H9 (cell line): ENCODE data around the gene ZP1. TPM values are rescaled to one million over a fixed set of nuclear protein-coding genes. Genes with fewer than 3 reads are reported as not detected.

Source experiments
- DNase-seq: peaks from one replicate; pipeline ENCODE4 v3.0.0-alpha.2; 2017
- H2AFZ ChIP-seq: one replicate; pipeline ENCODE4 v1.6.1; 2013; ENCODE audit warnings: mild to moderate bottlenecking, low read length, control low read depth, moderate library complexity
- H2AK5ac ChIP-seq: 2 replicates; pipeline ENCODE4 v1.6.1; 2013; ENCODE audit warnings: low read length, control low read depth, mixed read lengths; ENCODE audit not compliant: insufficient read length
- H2BK120ac ChIP-seq: one replicate; pipeline ENCODE4 v1.6.1; 2013; ENCODE audit warnings: low read depth, mild to moderate bottlenecking, low read length, control low read depth, inconsistent platforms; ENCODE audit not compliant: poor library complexity, severe bottlenecking
- H2BK12ac ChIP-seq: 2 replicates; pipeline ENCODE4 v1.6.1; 2013; ENCODE audit warnings: low read length, control low read depth, mixed read lengths, low read depth; ENCODE audit not compliant: insufficient read length
- H2BK15ac ChIP-seq: 2 replicates; pipeline ENCODE4 v1.6.1; 2013; ENCODE audit warnings: low read depth, low read length, control low read depth
- H2BK20ac ChIP-seq: one replicate; pipeline ENCODE4 v1.6.1; 2013; ENCODE audit warnings: low read depth, mild to moderate bottlenecking, low read length, control low read depth, inconsistent platforms; ENCODE audit not compliant: poor library complexity, severe bottlenecking
- H2BK5ac ChIP-seq: 2 replicates; pipeline ENCODE4 v1.6.1; 2013; ENCODE audit warnings: low read length, control low read depth, mixed read lengths; ENCODE audit not compliant: insufficient read length
- H3K14ac ChIP-seq: 2 replicates; pipeline ENCODE4 v1.6.1; 2013; ENCODE audit warnings: low read length, control low read depth; ENCODE audit not compliant: insufficient read depth
- H3K18ac ChIP-seq: 2 replicates; pipeline ENCODE4 v1.6.1; 2013; ENCODE audit warnings: low read depth, mild to moderate bottlenecking, mixed read lengths, low read length, control low read depth; ENCODE audit not compliant: insufficient read length
- H3K23ac ChIP-seq: 2 replicates; pipeline ENCODE4 v1.6.1; 2013; ENCODE audit warnings: low read length, control low read depth, mixed read lengths, low read depth; ENCODE audit not compliant: insufficient read length
- H3K23me2 ChIP-seq: 2 replicates; pipeline ENCODE4 v1.6.1; 2013; ENCODE audit warnings: low read depth, mild to moderate bottlenecking, mixed read lengths, low read length, control low read depth; ENCODE audit not compliant: insufficient read length, poor library complexity, severe bottlenecking
- H3K27ac ChIP-seq: 2 replicates; pipeline ENCODE4 v1.5.1; 2013; ENCODE audit warnings: low read length, control low read depth, mixed read lengths, low read depth; ENCODE audit not compliant: insufficient read length
- H3K27me3 ChIP-seq: 2 replicates; pipeline ENCODE4 v1.6.1; 2013; ENCODE audit warnings: low read length, control low read depth, inconsistent platforms; ENCODE audit not compliant: insufficient read depth
- H3K4ac ChIP-seq: 2 replicates; pipeline ENCODE4 v1.6.1; 2013; ENCODE audit warnings: low read depth, mild to moderate bottlenecking, control low read depth, inconsistent platforms, low read length, moderate library complexity
- H3K4me1 ChIP-seq: 2 replicates; pipeline ENCODE4 v1.6.1; 2013; ENCODE audit warnings: low read length, control low read depth, inconsistent platforms; ENCODE audit not compliant: insufficient read depth
- H3K4me2 ChIP-seq: 2 replicates; pipeline ENCODE4 v1.6.1; 2013; ENCODE audit warnings: low read length, control low read depth, mixed read lengths; ENCODE audit not compliant: insufficient read length, insufficient read depth
- H3K56ac ChIP-seq: 2 replicates; pipeline ENCODE4 v1.6.1; 2013; ENCODE audit warnings: low read depth, mild to moderate bottlenecking, mixed read lengths, low read length, control low read depth; ENCODE audit not compliant: insufficient read length
- H3K79me1 ChIP-seq: 2 replicates; pipeline ENCODE4 v1.6.1; 2013; ENCODE audit warnings: low read depth, mild to moderate bottlenecking, moderate library complexity, low read length, control low read depth, inconsistent platforms; ENCODE audit not compliant: insufficient read depth, poor library complexity, severe bottlenecking
- H3K79me2 ChIP-seq: 2 replicates; pipeline ENCODE4 v1.6.1; 2013; ENCODE audit warnings: low read length, control low read depth, inconsistent platforms; ENCODE audit not compliant: insufficient read depth
- H3K9ac ChIP-seq: 2 replicates; pipeline ENCODE4 v1.6.1; 2013; ENCODE audit warnings: low read length, control low read depth, mixed read lengths; ENCODE audit not compliant: insufficient read length; ENCODE audit errors: extremely low read depth
- H3K9me3 ChIP-seq: one replicate; pipeline ENCODE4 v1.6.1; 2013; ENCODE audit warnings: low read depth, low read length, inconsistent platforms; ENCODE audit not compliant: control insufficient read depth
- H3T11ph ChIP-seq: one replicate; pipeline ENCODE4 v1.6.1; 2013; ENCODE audit warnings: mild to moderate bottlenecking, low read length, control low read depth, inconsistent platforms
- H4K20me1 ChIP-seq: one replicate; pipeline ENCODE4 v1.6.1; 2013; ENCODE audit not compliant: control insufficient read depth, insufficient read length, insufficient read depth
- H4K5ac ChIP-seq: 2 replicates; pipeline ENCODE4 v1.6.1; 2013; ENCODE audit warnings: low read depth, mild to moderate bottlenecking, mixed read lengths, low read length, control low read depth; ENCODE audit not compliant: insufficient read length
- H4K8ac ChIP-seq: replicated peaks from 2 replicates; pipeline ENCODE4 v1.6.1; 2013; ENCODE audit warnings: low read length, control low read depth, mixed read lengths, low read depth; ENCODE audit not compliant: insufficient read length
- H4K91ac ChIP-seq: 2 replicates; pipeline ENCODE4 v1.6.1; 2013; ENCODE audit warnings: low read depth, mild to moderate bottlenecking, moderate library complexity, mixed read lengths, low read length, control low read depth; ENCODE audit not compliant: insufficient read length
- H3K27ac Mint-ChIP-seq, 3 experiments: 2 replicates in 2 of 3; 3 replicates in 1 of 3; pipeline ENCODE4 v1.8.0; 2020 to 2021; ENCODE audit warnings: mixed read lengths in 3 of 3, mild to moderate bottlenecking in 1 of 3, moderate library complexity in 1 of 3
- H3K27me3 Mint-ChIP-seq: 2 replicates; pipeline ENCODE4 v1.8.0; 2021; ENCODE audit warnings: low read depth, mild to moderate bottlenecking, moderate library complexity, mixed read lengths
- H3K36me3 Mint-ChIP-seq, 3 experiments: 2 replicates in 2 of 3; 3 replicates in 1 of 3; pipeline ENCODE4 v1.8.0; 2020 to 2021; ENCODE audit warnings: low read depth in 3 of 3, mixed read lengths in 3 of 3; ENCODE audit not compliant: insufficient read depth in 1 of 3
- H3K4me1 Mint-ChIP-seq, 2 experiments: 2 replicates each; pipeline ENCODE4 v1.8.0; 2020; ENCODE audit warnings: mixed read lengths in 2 of 2
- H3K4me3 Mint-ChIP-seq, 2 experiments: 2 replicates in 1 of 2; 3 replicates in 1 of 2; pipeline ENCODE4 v1.8.0; 2020 to 2021; ENCODE audit warnings: mild to moderate bottlenecking in 2 of 2, mixed read lengths in 2 of 2, moderate library complexity in 1 of 2
- H3K9me3 Mint-ChIP-seq, 2 experiments: 2 replicates in 1 of 2; 3 replicates in 1 of 2; pipeline ENCODE4 v1.8.0; 2020; ENCODE audit warnings: mild to moderate bottlenecking in 2 of 2, mixed read lengths in 2 of 2, moderate library complexity in 1 of 2
- CTCF ChIP-seq: fragments of 200-600 bp; sonication (generic); conservative IDR thresholded peaks from 3 replicates; pipeline ENCODE4 v1.8.0; 2021; ENCODE audit warnings: antibody characterized with exemption, mild to moderate bottlenecking
- WGBS: extraction: QIAGEN DNeasy Blood & Tissue Kit; methylation state at CpG from one replicate; pipeline ENCODE4 v1.1.7; 2013; ENCODE audit warnings: missing lambda C conversion rate, low lambda C conversion rate, mixed read lengths; ENCODE audit not compliant: insufficient read length; ENCODE audit errors: extremely low coverage; 5-methylcytosine and 5-hydroxymethylcytosine counted together
- total RNA-seq: library from RNA; stranded (reverse); gene quantifications from 2 replicates; pipeline ENCODE4 v1.2.1, GENCODE V29; 2021

ZP1 gene
- total RNA-seq, 1 experiment from 2014 or later = not detected

- H4K5ac ChIP-seq = no peak overlapping the region
- no peak overlapping the region for H2BK5ac ChIP-seq
- no peaks in the 10 kb centered on the region for H4K20me1 ChIP-seq
- peaks cover 4% of the 10 kb centered on the region; the same call in 1 of the 2 replicates for H3K4me1 ChIP-seq
- H3T11ph ChIP-seq = no peak overlapping the region
- H2AFZ ChIP-seq = no peak overlapping the region
- no peak overlapping the region for H3K18ac ChIP-seq
- WGBS = no CpG with 5 or more reads among the region's 12 CpGs
- no peaks in the 10 kb centered on the region for H3K27me3 ChIP-seq
- H3K27ac ChIP-seq = no peak overlapping the region
- no peaks in the 10 kb centered on the region; the same call in 1 of the 2 replicates for H3K27me3 Mint-ChIP-seq
- no peak overlapping the region for H2BK120ac ChIP-seq
- H2BK20ac ChIP-seq = no peak overlapping the region
- H4K91ac ChIP-seq = no peak overlapping the region
- no peaks in the 10 kb centered on the region for H3K9me3 Mint-ChIP-seq
- no peak overlapping the region for H3K4ac ChIP-seq
- no peak overlapping the region for H4K8ac ChIP-seq
- no peak overlapping the region for H2AK5ac ChIP-seq
- no peaks in the 10 kb centered on the region for H3K79me1 ChIP-seq
- peaks cover 6% of the 10 kb centered on the region for H3K23me2 ChIP-seq
- peaks cover 21% of the 10 kb centered on the region; the same call in 1 of the 2 replicates for H3K79me2 ChIP-seq
- no peak for DNase-seq
- no peak for TF ChIP-seq CTCF
- no peaks in the 10 kb centered on the region for H3K9me3 ChIP-seq
- no peak overlapping the region for H2BK15ac ChIP-seq
- no peak overlapping the region for H2BK12ac ChIP-seq
- H3K4me2 ChIP-seq = no peak overlapping the region
- no peak overlapping the region for H3K14ac ChIP-seq
- no peak overlapping the region for H3K23ac ChIP-seq
- no peak overlapping the region for H3K4me3 Mint-ChIP-seq
- H3K9ac ChIP-seq = no peak overlapping the region
- no peak overlapping the region for H3K56ac ChIP-seq
- H3K36me3 Mint-ChIP-seq = peaks cover 43 to 76% (median 54%) of the 10 kb centered on the region in 3 experiments
- H3K27ac Mint-ChIP-seq = no peak overlapping the region
- H3K4me1 Mint-ChIP-seq = peaks cover 24 to 25% of the 10 kb centered on the region in 2 experiments
Observed at GRCh38 chr11:60847896-60848295, 19.4 kb upstream of the ZP1 start.
